ENCODE results near the gene NECTIN3. TPM values are rescaled to one million over a fixed set of nuclear protein-coding genes. Genes with fewer than 3 reads are reported as not detected.

The NECTIN3 gene
- polyA plus RNA-seq, 2 of the 4 experiments (the other 2 are of a cell fraction) = 29.8 to 38.4 TPM

- no peak for FAIRE-seq
- DNase-seq (ENCODE audit: low read depth in 1 of 2, low spot score in 1 of 2) = no peak
- no peak for ATAC-seq
- POLR2A ChIA-PET = no interaction called here
- no peaks in the 10 kb centered on the region for H3K9me3 ChIP-seq
- H3K4me2 ChIP-seq = no peak overlapping the region
- H3K4me3 ChIP-seq = no peak overlapping the region
- TF ChIP-seq BHLHE40 (IDR thresholded peaks at IDR 0.05; ENCODE audit: low read depth, low read length) (no peak), RFX5 (IDR thresholded peaks at IDR 0.05) (no peak), HOXB5 (CRISPR knock-in tag; IDR thresholded peaks at IDR 0.05) (no peak), KDM5A (IDR thresholded peaks at IDR 0.05) (no peak), KDM1A (IDR thresholded peaks at IDR 0.05; ENCODE audit: low read depth) (no peak), FOXS1 (CRISPR knock-in tag; IDR thresholded peaks at IDR 0.05) (no peak), HEYL (CRISPR knock-in tag; IDR thresholded peaks at IDR 0.05) (no peak), POLR2AphosphoS2 (conservative IDR thresholded peaks at IDR 0.05; ENCODE audit: low read length) (no peak), ZFP36 (IDR thresholded peaks at IDR 0.05; ENCODE audit: borderline replicate concordance, partially characterized antibody) (no peak)
- TF ChIP-seq, protein P1, sequence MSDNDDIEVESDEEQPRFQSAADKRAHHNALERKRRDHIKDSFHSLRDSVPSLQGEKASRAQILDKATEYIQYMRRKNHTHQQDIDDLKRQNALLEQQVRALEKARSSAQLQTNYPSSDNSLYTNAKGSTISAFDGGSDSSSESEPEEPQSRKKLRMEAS (IDR thresholded peaks at IDR 0.05) = no peak
- CTCF ChIA-PET = no interaction called here
- 87% methylated on average over 3 of the region's 3 CpGs for WGBS (ENCODE audit: missing lambda C conversion rate)
- no peaks in the 10 kb centered on the region for H3K4me1 ChIP-seq
- H3K27ac ChIP-seq = no peak overlapping the region
Measured at GRCh38 chr3:111159391-111159790, 87.8 kb downstream of the NECTIN3 start.

DNA sequence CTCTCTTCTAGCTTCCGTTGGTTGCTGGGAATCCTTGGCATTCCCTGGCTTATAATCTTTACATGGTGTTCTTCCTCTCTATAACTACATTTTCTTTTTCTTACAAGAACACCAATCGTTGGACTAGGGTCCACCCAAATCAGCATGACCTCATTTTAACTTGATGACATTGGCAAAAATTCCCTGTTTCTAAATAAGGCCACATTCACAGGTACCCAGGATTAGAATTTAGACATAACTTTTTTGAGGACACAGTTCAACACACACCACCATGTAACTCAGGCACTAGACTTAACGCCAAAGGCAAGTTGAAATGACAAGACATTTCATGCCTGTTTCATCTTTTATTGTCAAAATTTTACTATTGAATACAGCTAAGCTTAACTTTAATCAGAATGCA is 93.0 kb downstream of the NECTIN3 start:
- no peak for ATAC-seq
- Histone ChIP-seq H3K4me1 (no peaks in the 10 kb centered on the region), H3K27ac (no peak overlapping the region), H3K9me3 (no peaks in the 10 kb centered on the region), H3K4me3 (no peak overlapping the region), H3K4me2 (no peak overlapping the region)
- CTCF ChIA-PET = no interaction called here
- WGBS (ENCODE audit: missing lambda C conversion rate) = 89% methylated on average over 3 of the region's 3 CpGs
- POLR2A ChIA-PET = no interaction called here
- TF ChIP-seq RARB (CRISPR knock-in tag; IDR thresholded peaks at IDR 0.05) (no peak), POLR2A (IDR thresholded peaks at IDR 0.05; ENCODE audit: low read length) (no peak), ZNF302 (CRISPR knock-in tag; IDR thresholded peaks at IDR 0.05) (no peak), HOXA7 (CRISPR knock-in tag; IDR thresholded peaks at IDR 0.05) (no peak), RFX5 (IDR thresholded peaks at IDR 0.05) (no peak), USF2 (IDR thresholded peaks at IDR 0.05) (no peak), CBX8 (IDR thresholded peaks at IDR 0.05) (no peak), FOXS1 (CRISPR knock-in tag; IDR thresholded peaks at IDR 0.05) (no peak), MYC (IDR thresholded peaks at IDR 0.05; ENCODE audit: borderline replicate concordance, low read length) (no peak), GATA3 (IDR thresholded peaks at IDR 0.05; ENCODE audit: borderline replicate concordance) (no peak), JUN (IDR thresholded peaks at IDR 0.05) (no peak)
- no peak for FAIRE-seq
- DNase-seq (ENCODE audit: low read depth in 1 of 2, low spot score in 1 of 2) = no peak

DNA sequence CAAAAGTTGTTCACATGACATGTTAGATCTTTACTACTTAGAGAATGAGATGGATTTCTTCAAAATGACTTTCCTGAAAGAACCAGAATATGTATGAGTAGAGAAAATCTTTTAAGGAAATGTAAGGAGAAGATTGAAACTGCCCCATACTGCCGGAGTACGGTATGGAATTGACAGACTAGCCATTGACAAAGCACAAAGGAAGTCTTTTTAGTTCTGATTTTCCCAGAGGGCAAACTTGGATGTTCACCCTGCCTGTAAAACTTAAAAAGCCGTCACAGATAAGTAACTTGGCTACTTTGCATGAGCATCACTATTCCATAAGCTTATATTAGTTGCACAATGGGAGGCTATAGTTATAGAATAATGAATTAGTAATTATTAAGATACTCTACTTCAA is 93.8 kb downstream of the NECTIN3 start:
- DNase-seq (ENCODE audit: low read depth in 1 of 2, low spot score in 1 of 2) (no peak), ATAC-seq (no peak), FAIRE-seq (no peak)
- no peaks in the 10 kb centered on the region for H3K9me3 ChIP-seq
- TF ChIP-seq HES2 (IDR thresholded peaks at IDR 0.05) (no peak), EHMT2 (IDR thresholded peaks at IDR 0.05; ENCODE audit: low read depth) (no peak), MAZ (IDR thresholded peaks at IDR 0.05; ENCODE audit: borderline replicate concordance, low read depth, low read length) (no peak), JUN (IDR thresholded peaks at IDR 0.05) (no peak), KDM1A (IDR thresholded peaks at IDR 0.05; ENCODE audit: low read depth) (no peak), POLR2A (IDR thresholded peaks at IDR 0.05; ENCODE audit: low read length) (no peak), POLR2AphosphoS2 (conservative IDR thresholded peaks at IDR 0.05; ENCODE audit: low read length) (no peak), ESRRA (IDR thresholded peaks at IDR 0.05; ENCODE audit: borderline replicate concordance, low read length) (no peak), ZSCAN20 (CRISPR knock-in tag; IDR thresholded peaks at IDR 0.05) (no peak), FOSL2 (IDR thresholded peaks at IDR 0.05) (no peak), FOSL2 (CRISPR knock-in tag; IDR thresholded peaks at IDR 0.05) (no peak), PHF8 (IDR thresholded peaks at IDR 0.05; ENCODE audit: borderline replicate concordance, low read depth) (no peak), MAFK (IDR thresholded peaks at IDR 0.05; ENCODE audit: partially characterized antibody) (no peak), GATA3 (IDR thresholded peaks at IDR 0.05; ENCODE audit: borderline replicate concordance) (no peak), TP53 (CRISPR knock-in tag; IDR thresholded peaks at IDR 0.05) (no peak), NR3C1 (IDR thresholded peaks at IDR 0.05) (no peak)
- TF ChIP-seq, protein P2, sequence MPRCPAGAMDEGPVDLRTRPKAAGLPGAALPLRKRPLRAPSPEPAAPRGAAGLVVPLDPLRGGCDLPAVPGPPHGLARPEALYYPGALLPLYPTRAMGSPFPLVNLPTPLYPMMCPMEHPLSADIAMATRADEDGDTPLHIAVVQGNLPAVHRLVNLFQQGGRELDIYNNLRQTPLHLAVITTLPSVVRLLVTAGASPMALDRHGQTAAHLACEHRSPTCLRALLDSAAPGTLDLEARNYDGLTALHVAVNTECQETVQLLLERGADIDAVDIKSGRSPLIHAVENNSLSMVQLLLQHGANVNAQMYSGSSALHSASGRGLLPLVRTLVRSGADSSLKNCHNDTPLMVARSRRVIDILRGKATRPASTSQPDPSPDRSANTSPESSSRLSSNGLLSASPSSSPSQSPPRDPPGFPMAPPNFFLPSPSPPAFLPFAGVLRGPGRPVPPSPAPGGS (IDR thresholded peaks at IDR 0.05) = no peak
- TF ChIP-seq, protein P3, sequence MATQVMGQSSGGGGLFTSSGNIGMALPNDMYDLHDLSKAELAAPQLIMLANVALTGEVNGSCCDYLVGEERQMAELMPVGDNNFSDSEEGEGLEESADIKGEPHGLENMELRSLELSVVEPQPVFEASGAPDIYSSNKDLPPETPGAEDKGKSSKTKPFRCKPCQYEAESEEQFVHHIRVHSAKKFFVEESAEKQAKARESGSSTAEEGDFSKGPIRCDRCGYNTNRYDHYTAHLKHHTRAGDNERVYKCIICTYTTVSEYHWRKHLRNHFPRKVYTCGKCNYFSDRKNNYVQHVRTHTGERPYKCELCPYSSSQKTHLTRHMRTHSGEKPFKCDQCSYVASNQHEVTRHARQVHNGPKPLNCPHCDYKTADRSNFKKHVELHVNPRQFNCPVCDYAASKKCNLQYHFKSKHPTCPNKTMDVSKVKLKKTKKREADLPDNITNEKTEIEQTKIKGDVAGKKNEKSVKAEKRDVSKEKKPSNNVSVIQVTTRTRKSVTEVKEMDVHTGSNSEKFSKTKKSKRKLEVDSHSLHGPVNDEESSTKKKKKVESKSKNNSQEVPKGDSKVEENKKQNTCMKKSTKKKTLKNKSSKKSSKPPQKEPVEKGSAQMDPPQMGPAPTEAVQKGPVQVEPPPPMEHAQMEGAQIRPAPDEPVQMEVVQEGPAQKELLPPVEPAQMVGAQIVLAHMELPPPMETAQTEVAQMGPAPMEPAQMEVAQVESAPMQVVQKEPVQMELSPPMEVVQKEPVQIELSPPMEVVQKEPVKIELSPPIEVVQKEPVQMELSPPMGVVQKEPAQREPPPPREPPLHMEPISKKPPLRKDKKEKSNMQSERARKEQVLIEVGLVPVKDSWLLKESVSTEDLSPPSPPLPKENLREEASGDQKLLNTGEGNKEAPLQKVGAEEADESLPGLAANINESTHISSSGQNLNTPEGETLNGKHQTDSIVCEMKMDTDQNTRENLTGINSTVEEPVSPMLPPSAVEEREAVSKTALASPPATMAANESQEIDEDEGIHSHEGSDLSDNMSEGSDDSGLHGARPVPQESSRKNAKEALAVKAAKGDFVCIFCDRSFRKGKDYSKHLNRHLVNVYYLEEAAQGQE (IDR thresholded peaks at IDR 0.05) = no peak
- ChIA-PET CTCF (no interaction called here), POLR2A (no interaction called here)
- no peak overlapping the region for H3K4me3 ChIP-seq
- H3K27ac ChIP-seq = no peak overlapping the region
- 96% methylated on average over 3 of the region's 3 CpGs for WGBS (ENCODE audit: missing lambda C conversion rate)
- no peak overlapping the region for H3K4me2 ChIP-seq
- H3K4me1 ChIP-seq = no peaks in the 10 kb centered on the region
